CD4-positive, alpha-beta T cell treated with Interleukin-4 for 4 hours (primary cell): ENCODE data around the gene CNKSR1.

Source experiments
- DNase-seq: peaks from one replicate; pipeline ENCODE4 v3.0.0-alpha.2; 2020

CNKSR1 gene

GRCh38 chr1:26177182-26177684 is at the start of gene CNKSR1:
CNKSR1 (plus strand) TSS chr1:26177491; CDS start chr1:26177548, 57 bp downstream.
- DNase-seq = no peak

GRCh38 chr1:26129778-26130177 is 47.5 kb upstream of the CNKSR1 start:
- DNase-seq = no peak

- DNase-seq = no peak
Observed at GRCh38 chr1:26130695-26131094, 46.6 kb upstream of the CNKSR1 start.

- DNase-seq = no peak
Observed at GRCh38 chr1:26132128-26132833, 45.0 kb upstream of the CNKSR1 start.

- no peak for DNase-seq
Observed at GRCh38 chr1:26132834-26133167, 44.5 kb upstream of the CNKSR1 start.

- DNase-seq = no peak
Observed at GRCh38 chr1:26134466-26134865, 42.8 kb upstream of the CNKSR1 start.

GRCh38 chr1:26138974-26139558 is 38.2 kb upstream of the CNKSR1 start:
- no peak for DNase-seq

GRCh38 chr1:26142159-26142558 is 35.1 kb upstream of the CNKSR1 start:
- DNase-seq = no peak

- DNase-seq = peak; percentile 76
Observed at GRCh38 chr1:26145041-26145959, 32.0 kb upstream of the CNKSR1 start.

- no peak for DNase-seq
Observed at GRCh38 chr1:26145960-26146294, 31.4 kb upstream of the CNKSR1 start.

GRCh38 chr1:26148887-26149286 is 28.4 kb upstream of the CNKSR1 start:
- DNase-seq = no peak

- DNase-seq = no peak
Observed at GRCh38 chr1:26153966-26154532, 23.2 kb upstream of the CNKSR1 start.

GRCh38 chr1:26154750-26155149 is 22.5 kb upstream of the CNKSR1 start:
- DNase-seq = no peak

GRCh38 chr1:26155370-26156284 is 21.7 kb upstream of the CNKSR1 start:
- no peak for DNase-seq

- no peak for DNase-seq
Observed at GRCh38 chr1:26156285-26157038, 20.8 kb upstream of the CNKSR1 start.

GRCh38 chr1:26158271-26158907 is 18.9 kb upstream of the CNKSR1 start:
- DNase-seq = no peak

GRCh38 chr1:26158908-26159742 is 18.2 kb upstream of the CNKSR1 start, which contains the start of gene FAM110D:
FAM110D (plus strand) TSS chr1:26159079; CDS start chr1:26161292, 2,213 bp downstream.
- DNase-seq = no peak

- DNase-seq = no peak
Observed at GRCh38 chr1:26159743-26160039, 17.6 kb upstream of the CNKSR1 start.

- no peak for DNase-seq
Observed at GRCh38 chr1:26160527-26161414, 16.5 kb upstream of the CNKSR1 start.
